Skin epidermis (tissue), 12 donors: ENCODE data around the gene NSG1.
"Not testable (repeated sequence)": the region's sequence is repeated elsewhere in the genome, so short reads cannot be mapped to it uniquely, and the experiment has no call there.

Source experiments
- H3K27ac ChIP-seq, 21 experiments: fragments of 200-600 bp; sonication (generic) in 11 of 21; one replicate each; pipeline ENCODE4 v1.5.0; 2020; ENCODE audit warnings: mild to moderate bottlenecking in 3 of 21, inconsistent platforms in 2 of 21, moderate library complexity in 2 of 21
- H3K4me3 ChIP-seq, 7 experiments: fragments of 200-600 bp; sonication (generic) in 2 of 7; one replicate each; pipeline ENCODE4 v1.5.0; 2020; ENCODE audit warnings: inconsistent platforms in 2 of 7, mild to moderate bottlenecking in 2 of 7, moderate library complexity in 1 of 7

NSG1 gene

GRCh38 chr4:4457803-4458553 is 71.1 kb downstream of the NSG1 start:
- H3K27ac ChIP-seq, result no peak overlapping the region
- H3K4me3 ChIP-seq, result no peak overlapping the region

- H3K27ac ChIP-seq, result no peak overlapping the region
- no peak overlapping the region for H3K4me3 ChIP-seq
These were observed 72.3 kb downstream of the NSG1 start for GRCh38 chr4:4459181-4459580.

GRCh38 chr4:4460759-4461158 is 73.9 kb downstream of the NSG1 start:
- H3K4me3 ChIP-seq, result no peak overlapping the region
- no peak overlapping the region for H3K27ac ChIP-seq

- Histone ChIP-seq H3K4me3 (no peak overlapping the region), H3K27ac (peak overlapping the region in 1 of 21 experiments; percentile 55)
These were observed 74.3 kb downstream of the NSG1 start for GRCh38 chr4:4461178-4461577.

- peak overlapping the region in 2 of 21 experiments; percentile 10 to 55 for H3K27ac ChIP-seq
- no peak overlapping the region for H3K4me3 ChIP-seq
These were observed 74.9 kb downstream of the NSG1 start for GRCh38 chr4:4461850-4462249.

GRCh38 chr4:4462970-4463369 is 76.1 kb downstream of the NSG1 start:
- Histone ChIP-seq H3K27ac (peak overlapping the region in 2 of 21 experiments; percentile 10 to 35), H3K4me3 (no peak overlapping the region)

- not testable (repeated sequence) for H3K4me3 ChIP-seq
These were observed 78.3 kb downstream of the NSG1 start for GRCh38 chr4:4465238-4465637.

More at GRCh38 chr4:4465238-4465637, 78.3 kb downstream of the NSG1 start:
- H3K27ac ChIP-seq, result not testable (repeated sequence)
